Liver (tissue), 9 donors: ENCODE measurements around the gene ILDR1. TPM values are rescaled to one million over a fixed set of nuclear protein-coding genes. Genes with fewer than 3 reads are reported as not detected.

Experiments
- DNase-seq: peaks from one replicate; pipeline ENCODE4 v3.0.0-alpha.2; 2017; ENCODE audit warnings: low spot score
- H3K27ac ChIP-seq, 2 donors: one replicate each; pipeline ENCODE4 v1.7.0; 2013; ENCODE audit warnings: inconsistent platforms in 2 of 2, low read length in 2 of 2, control low read depth in 1 of 2, low read depth in 1 of 2, mild to moderate bottlenecking in 1 of 2
- H3K27me3 ChIP-seq, 4 donors: one replicate each; pipeline versions ENCODE4 v1.6.1 to v1.7.0; 2013; ENCODE audit warnings: low read length in 3 of 4, inconsistent platforms in 1 of 4, mild to moderate bottlenecking in 1 of 4, moderate library complexity in 1 of 4; ENCODE audit not compliant: control insufficient read depth in 4 of 4, insufficient read depth in 4 of 4
- H3K36me3 ChIP-seq, 4 donors: one replicate each; pipeline versions ENCODE4 v1.6.1 to v1.7.0; 2013; ENCODE audit warnings: low read length in 3 of 4, mild to moderate bottlenecking in 3 of 4, low read depth in 1 of 4, moderate library complexity in 1 of 4; ENCODE audit not compliant: control insufficient read depth in 4 of 4, insufficient read depth in 3 of 4
- H3K4me1 ChIP-seq, 4 donors: one replicate each; pipeline versions ENCODE4 v1.6.1 to v1.7.0; 2013; ENCODE audit warnings: low read length in 3 of 4, mild to moderate bottlenecking in 3 of 4, moderate library complexity in 1 of 4; ENCODE audit not compliant: control insufficient read depth in 4 of 4, insufficient read depth in 4 of 4
- H3K4me3 ChIP-seq, 3 donors: one replicate each; pipeline versions ENCODE4 v1.6.1 to v1.7.0; 2013; ENCODE audit warnings: low read length in 3 of 3, control low read depth in 1 of 3, low read depth in 1 of 3, mild to moderate bottlenecking in 1 of 3
- H3K9ac ChIP-seq, 2 donors: one replicate each; pipeline ENCODE4 v1.7.0; 2013; ENCODE audit warnings: low read length in 2 of 2, mild to moderate bottlenecking in 2 of 2, moderate library complexity in 2 of 2, control low read depth in 1 of 2, low read depth in 1 of 2
- H3K9me3 ChIP-seq, 4 donors: one replicate each; pipeline versions ENCODE4 v1.6.1 to v1.7.0; 2013; ENCODE audit warnings: low read length in 3 of 4; ENCODE audit not compliant: control insufficient read depth in 4 of 4
- ATF3 ChIP-seq: IDR thresholded peaks from 2 replicates; pipeline ENCODE4 v1.6.1; 2016; ENCODE audit warnings: antibody characterized with exemption
- CTCF ChIP-seq: fragments of 150-350 bp; IDR thresholded peaks from 2 replicates; pipeline ENCODE4 v1.5.1; 2017; ENCODE audit warnings: improper control_type of control experiment, low read depth, low read length; ENCODE audit not compliant: missing input control
- EGR1 ChIP-seq, 2 donors: IDR thresholded peaks; 2 replicates each; pipeline ENCODE4 v1.6.1; 2016 to 2018; ENCODE audit warnings: antibody characterized with exemption in 2 of 2, low read depth in 2 of 2
- FOXA1 ChIP-seq: IDR thresholded peaks from 2 replicates; pipeline ENCODE4 v1.6.1; 2016; ENCODE audit warnings: antibody characterized with exemption
- FOXA2 ChIP-seq: IDR thresholded peaks from 2 replicates; pipeline ENCODE4 v1.6.1; 2016; ENCODE audit warnings: antibody characterized with exemption
- GABPA ChIP-seq, 2 donors: IDR thresholded peaks in 1 of 2; conservative IDR thresholded peaks in 1 of 2; 2 replicates each; pipeline ENCODE4 v1.6.1; 2016; ENCODE audit warnings: antibody characterized with exemption in 2 of 2, mild to moderate bottlenecking in 1 of 2, moderate library complexity in 1 of 2
- HNF4A ChIP-seq, 2 donors: conservative IDR thresholded peaks; 2 replicates each; pipeline ENCODE4 v1.6.1; 2016; ENCODE audit warnings: antibody characterized with exemption in 2 of 2, mild to moderate bottlenecking in 2 of 2
- HNF4G ChIP-seq: IDR thresholded peaks from 2 replicates; pipeline ENCODE4 v1.6.1; 2016; ENCODE audit warnings: antibody characterized with exemption
- JUND ChIP-seq, 2 donors: IDR thresholded peaks; 2 replicates each; pipeline ENCODE4 v1.6.1; 2016; ENCODE audit warnings: antibody characterized with exemption in 2 of 2
- NR2F2 ChIP-seq: IDR thresholded peaks from 2 replicates; pipeline ENCODE4 v1.6.1; 2016; ENCODE audit warnings: antibody characterized with exemption
- RAD21 ChIP-seq, 2 donors: IDR thresholded peaks; 2 replicates each; pipeline ENCODE4 v1.6.1; 2016; ENCODE audit warnings: antibody characterized with exemption in 2 of 2, mild to moderate bottlenecking in 2 of 2
- RXRA ChIP-seq, 2 donors: IDR thresholded peaks; 2 replicates each; pipeline ENCODE4 v1.6.1; 2017 to 2018; ENCODE audit warnings: antibody characterized with exemption in 2 of 2, mild to moderate bottlenecking in 1 of 2
- SP1 ChIP-seq: IDR thresholded peaks from 2 replicates; pipeline ENCODE4 v1.6.1; 2018; ENCODE audit warnings: antibody characterized with exemption, mild to moderate bottlenecking
- TAF1 ChIP-seq: conservative IDR thresholded peaks from 2 replicates; pipeline ENCODE4 v1.6.1; 2016; ENCODE audit warnings: antibody characterized with exemption, mild to moderate bottlenecking
- YY1 ChIP-seq: IDR thresholded peaks from 2 replicates; pipeline ENCODE4 v1.6.1; 2016; ENCODE audit warnings: antibody characterized with exemption, mild to moderate bottlenecking
- WGBS: extraction: QIAGEN DNeasy Blood & Tissue Kit; methylation state at CpG from one replicate; pipeline ENCODE4 v1.1.7; 2013; 5-methylcytosine and 5-hydroxymethylcytosine counted together
- polyA plus RNA-seq, 2 donors: library from polyadenylated mRNA; stranded (reverse) in 1 of 2; unstranded in 1 of 2; fragments of 200-250 nt in 1 of 2; fragments of >200 nt in 1 of 2; fragmentation: Nextera tagmentation in 1 of 2; extraction: Ambion mirVana in 1 of 2; gene quantifications; one replicate each; pipeline versions ENCODE4 v1.2.1 to v1.2.3, GENCODE V29; 2013 to 2015
- total RNA-seq, 2 donors: library from RNA; depleted of rRNA; stranded (reverse); fragments of >200 nt; gene quantifications; one replicate each; pipeline ENCODE4 v1.2.3, GENCODE V29; 2014
- TF ChIP-seq, protein P1 (sequence below): IDR thresholded peaks from 2 replicates; pipeline ENCODE4 v1.6.1; 2016; ENCODE audit warnings: antibody characterized with exemption, mild to moderate bottlenecking
- TF ChIP-seq, protein P2 (sequence below): IDR thresholded peaks from 2 replicates; pipeline ENCODE4 v1.6.1; 2016; ENCODE audit warnings: antibody characterized with exemption
- TF ChIP-seq, protein P3 (sequence below): IDR thresholded peaks from 2 replicates; pipeline ENCODE4 v1.6.1; 2016; ENCODE audit warnings: antibody characterized with exemption
- donor health status: healthy.
- donor health status: healthy.
- donor health status: healthy.
- donor health status: healthy.
- donor health status: healthy.

ILDR1 gene
- total and polyA plus RNA-seq, 4 donors: 0.07 to 1.7 (median 0.19) TPM

DNA sequence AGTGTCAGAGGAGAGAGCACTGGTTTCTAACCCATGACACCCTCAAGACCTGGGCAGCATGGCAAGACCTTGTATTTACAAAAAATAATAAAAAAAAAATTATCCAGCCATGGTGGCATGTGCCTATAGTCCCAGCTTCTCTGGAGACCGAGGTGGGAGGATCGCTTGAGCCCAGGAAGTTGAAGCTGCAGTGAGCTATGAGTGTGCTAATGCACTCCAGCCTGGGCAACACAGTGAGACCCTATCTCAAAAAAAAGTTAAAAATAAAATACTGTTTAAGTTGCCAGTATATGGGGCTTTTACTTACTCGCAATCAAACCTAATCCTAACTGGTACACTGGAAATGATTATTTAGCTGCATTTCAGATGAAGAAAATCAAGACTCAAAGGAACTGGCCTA lies 20.2 kb downstream of the ILDR1 start:
- Histone ChIP-seq H3K9ac (no peak overlapping the region), H3K4me1 (no peaks in the 10 kb centered on the region), H3K27ac (no peak overlapping the region), H3K9me3 (no peaks in the 10 kb centered on the region), H3K4me3 (no peak overlapping the region), H3K27me3 (no peaks in the 10 kb centered on the region), H3K36me3 (peaks cover 0 to 2% (median 0%) of the 10 kb centered on the region in 4 donors)
- no peak for DNase-seq
- TF ChIP-seq CTCF (no peak), FOXA2 (no peak), TAF1 (no peak), ATF3 (no peak), NR2F2 (no peak), JUND (IDR thresholded peaks at IDR 0.05) (no peak), RAD21 (IDR thresholded peaks at IDR 0.05) (no peak), GABPA (IDR thresholded peaks at IDR 0.05 in 1 of 2, conservative IDR thresholded peaks at IDR 0.05 in 1 of 2) (no peak), SP1 (no peak), YY1 (no peak), RXRA (IDR thresholded peaks at IDR 0.05) (no peak), HNF4G (no peak), HNF4A (conservative IDR thresholded peaks at IDR 0.05) (no peak), FOXA1 (no peak), EGR1 (IDR thresholded peaks at IDR 0.05; ENCODE audit: low read depth in 2 of 2) (no peak)
- TF ChIP-seq, protein P1, sequence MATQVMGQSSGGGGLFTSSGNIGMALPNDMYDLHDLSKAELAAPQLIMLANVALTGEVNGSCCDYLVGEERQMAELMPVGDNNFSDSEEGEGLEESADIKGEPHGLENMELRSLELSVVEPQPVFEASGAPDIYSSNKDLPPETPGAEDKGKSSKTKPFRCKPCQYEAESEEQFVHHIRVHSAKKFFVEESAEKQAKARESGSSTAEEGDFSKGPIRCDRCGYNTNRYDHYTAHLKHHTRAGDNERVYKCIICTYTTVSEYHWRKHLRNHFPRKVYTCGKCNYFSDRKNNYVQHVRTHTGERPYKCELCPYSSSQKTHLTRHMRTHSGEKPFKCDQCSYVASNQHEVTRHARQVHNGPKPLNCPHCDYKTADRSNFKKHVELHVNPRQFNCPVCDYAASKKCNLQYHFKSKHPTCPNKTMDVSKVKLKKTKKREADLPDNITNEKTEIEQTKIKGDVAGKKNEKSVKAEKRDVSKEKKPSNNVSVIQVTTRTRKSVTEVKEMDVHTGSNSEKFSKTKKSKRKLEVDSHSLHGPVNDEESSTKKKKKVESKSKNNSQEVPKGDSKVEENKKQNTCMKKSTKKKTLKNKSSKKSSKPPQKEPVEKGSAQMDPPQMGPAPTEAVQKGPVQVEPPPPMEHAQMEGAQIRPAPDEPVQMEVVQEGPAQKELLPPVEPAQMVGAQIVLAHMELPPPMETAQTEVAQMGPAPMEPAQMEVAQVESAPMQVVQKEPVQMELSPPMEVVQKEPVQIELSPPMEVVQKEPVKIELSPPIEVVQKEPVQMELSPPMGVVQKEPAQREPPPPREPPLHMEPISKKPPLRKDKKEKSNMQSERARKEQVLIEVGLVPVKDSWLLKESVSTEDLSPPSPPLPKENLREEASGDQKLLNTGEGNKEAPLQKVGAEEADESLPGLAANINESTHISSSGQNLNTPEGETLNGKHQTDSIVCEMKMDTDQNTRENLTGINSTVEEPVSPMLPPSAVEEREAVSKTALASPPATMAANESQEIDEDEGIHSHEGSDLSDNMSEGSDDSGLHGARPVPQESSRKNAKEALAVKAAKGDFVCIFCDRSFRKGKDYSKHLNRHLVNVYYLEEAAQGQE: no peak
- TF ChIP-seq, protein P2, sequence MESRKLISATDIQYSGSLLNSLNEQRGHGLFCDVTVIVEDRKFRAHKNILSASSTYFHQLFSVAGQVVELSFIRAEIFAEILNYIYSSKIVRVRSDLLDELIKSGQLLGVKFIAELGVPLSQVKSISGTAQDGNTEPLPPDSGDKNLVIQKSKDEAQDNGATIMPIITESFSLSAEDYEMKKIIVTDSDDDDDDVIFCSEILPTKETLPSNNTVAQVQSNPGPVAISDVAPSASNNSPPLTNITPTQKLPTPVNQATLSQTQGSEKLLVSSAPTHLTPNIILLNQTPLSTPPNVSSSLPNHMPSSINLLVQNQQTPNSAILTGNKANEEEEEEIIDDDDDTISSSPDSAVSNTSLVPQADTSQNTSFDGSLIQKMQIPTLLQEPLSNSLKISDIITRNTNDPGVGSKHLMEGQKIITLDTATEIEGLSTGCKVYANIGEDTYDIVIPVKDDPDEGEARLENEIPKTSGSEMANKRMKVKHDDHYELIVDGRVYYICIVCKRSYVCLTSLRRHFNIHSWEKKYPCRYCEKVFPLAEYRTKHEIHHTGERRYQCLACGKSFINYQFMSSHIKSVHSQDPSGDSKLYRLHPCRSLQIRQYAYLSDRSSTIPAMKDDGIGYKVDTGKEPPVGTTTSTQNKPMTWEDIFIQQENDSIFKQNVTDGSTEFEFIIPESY: no peak
- TF ChIP-seq, protein P3, sequence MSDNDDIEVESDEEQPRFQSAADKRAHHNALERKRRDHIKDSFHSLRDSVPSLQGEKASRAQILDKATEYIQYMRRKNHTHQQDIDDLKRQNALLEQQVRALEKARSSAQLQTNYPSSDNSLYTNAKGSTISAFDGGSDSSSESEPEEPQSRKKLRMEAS: no peak
- 94% methylated on average over 3 of the region's 3 CpGs for WGBS
